Activated T-cell treated with anti-CD3 and anti-CD28 coated beads, Interleukin-2, amount 50 U/mL, for 1 hour (primary cell): ENCODE data around the gene NDUFA5.

Experiments used
- DNase-seq: peaks from one replicate; pipeline ENCODE4 v3.0.0-alpha.2; 2020

Gene NDUFA5

DNA sequence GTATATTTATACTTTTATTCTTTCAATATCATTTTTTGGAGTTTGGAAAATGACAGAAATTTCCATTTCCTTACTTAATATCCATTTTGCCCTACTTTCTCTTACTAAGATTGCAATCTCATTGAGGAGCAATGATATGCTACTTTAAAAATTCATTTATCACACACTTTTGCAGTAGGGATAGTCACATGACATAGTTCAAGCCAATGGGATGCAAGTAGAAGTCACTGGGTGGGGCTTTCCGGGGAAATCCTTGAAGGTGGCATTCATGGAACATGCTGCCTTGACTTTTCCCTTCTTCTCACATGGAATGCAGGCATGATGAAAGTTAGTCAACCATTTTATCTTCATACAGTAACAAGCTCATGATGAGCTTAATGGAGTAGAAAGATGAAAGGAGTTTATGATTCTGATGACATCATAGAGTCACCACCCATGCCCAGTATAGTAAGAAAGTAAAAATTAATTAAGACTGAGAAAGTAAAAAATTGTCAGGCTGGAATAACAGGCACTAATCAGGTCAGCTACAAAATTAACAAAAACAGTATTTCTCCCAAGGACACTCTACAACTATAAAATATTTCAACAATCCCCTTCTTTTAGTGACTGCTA is 56.6 kb downstream of the NDUFA5 start:
- DNase-seq = no peak

DNA sequence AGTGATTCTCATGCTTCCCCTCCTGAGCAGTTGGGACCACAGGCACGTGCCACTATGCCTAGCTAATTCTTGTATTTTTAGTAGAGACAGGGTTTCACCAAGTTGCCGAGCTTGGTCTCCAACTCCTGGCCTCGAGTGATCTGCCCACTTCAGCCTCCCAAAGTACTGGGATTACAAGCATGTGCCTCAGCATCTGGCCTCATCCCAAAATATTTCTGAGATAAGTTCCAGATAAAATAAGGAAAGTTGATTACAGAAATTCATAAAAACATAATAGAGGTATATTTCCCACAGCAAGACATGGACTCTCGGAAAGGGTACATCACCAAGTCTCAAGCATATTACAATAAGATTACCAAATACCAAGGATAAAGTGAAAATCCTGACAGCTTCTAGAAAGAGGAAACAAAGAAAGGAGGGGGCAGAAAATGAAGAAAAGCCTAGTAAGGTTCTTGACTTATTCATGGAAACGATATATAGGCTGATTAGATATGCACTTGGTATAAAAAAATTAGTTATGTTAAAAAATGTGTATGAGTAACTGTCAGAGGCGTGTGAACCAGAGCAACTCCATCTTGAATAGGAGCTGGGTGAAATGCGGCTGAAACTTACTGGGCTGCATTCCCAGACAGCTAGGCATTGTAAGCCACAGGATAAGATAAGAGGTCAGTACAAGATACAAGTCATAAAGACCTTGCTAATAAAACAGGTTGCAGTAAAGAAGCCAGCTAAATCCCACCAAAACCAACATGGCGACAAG is 58.2 kb downstream of the NDUFA5 start:
- DNase-seq = no peak

DNA sequence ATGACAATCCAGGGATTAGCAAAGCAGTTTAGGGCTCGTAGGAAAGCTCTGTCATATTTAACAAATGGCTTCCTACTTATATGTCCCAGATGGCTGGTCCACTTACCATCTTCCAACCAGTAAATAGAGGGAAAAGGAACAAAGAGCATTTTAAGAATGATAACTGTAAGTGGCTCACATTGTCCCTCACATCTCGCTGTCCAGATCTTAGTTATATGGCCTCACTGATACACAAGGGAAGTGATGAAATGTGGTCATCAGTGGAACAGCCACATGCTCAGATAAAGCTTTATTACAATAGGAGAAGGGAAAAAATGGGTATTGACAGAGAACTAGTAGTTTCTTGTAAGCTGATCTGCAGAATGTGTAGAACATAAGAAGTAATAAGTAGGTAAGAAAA is 59.0 kb downstream of the NDUFA5 start:
- DNase-seq = no peak

DNA sequence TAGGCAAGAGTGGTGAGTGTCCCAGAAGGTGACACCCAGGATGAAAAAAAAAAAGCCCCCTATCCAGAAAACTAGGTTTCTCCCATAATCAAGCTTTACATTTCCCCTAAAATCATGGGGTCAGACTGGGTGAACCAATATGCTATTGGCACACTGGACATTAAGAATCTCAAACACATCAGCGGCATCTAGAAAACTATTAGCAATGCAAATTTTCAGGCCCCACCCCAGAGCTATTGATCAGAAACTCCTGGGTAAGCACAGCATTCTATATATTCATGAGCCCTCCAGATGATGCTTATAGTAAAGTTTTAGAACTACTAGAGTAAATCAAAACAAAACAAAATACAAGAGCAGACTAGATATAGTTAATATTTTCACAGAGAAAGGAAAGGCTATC is 59.6 kb downstream of the NDUFA5 start:
- DNase-seq = no peak

DNA sequence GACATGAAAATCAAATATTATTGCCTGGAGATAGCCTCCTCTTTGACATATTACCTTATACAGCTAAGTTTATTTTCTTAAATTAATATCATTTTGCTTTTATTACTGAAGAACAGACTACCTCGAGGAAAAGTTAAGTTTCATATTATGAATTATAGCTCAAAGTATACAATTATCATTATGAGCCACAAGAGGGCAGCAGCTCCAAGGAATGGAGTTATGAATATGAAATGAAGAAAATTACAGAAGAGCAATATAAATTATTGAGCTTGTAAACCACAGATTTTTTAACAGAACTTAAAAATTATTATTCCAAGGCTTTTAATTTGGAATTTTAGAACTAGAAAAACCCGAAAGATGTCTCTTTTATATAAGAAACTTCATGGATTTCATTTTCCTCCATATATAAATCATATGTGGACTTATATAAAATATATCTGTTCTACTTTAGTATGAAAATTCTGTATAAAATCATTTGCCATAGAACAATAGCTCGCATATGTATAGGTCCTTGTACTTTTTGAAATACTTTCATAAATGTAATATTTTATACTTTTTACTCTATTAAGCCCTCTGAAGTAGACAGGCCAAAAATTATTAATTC is 63.3 kb downstream of the NDUFA5 start:
- DNase-seq = no peak

DNA sequence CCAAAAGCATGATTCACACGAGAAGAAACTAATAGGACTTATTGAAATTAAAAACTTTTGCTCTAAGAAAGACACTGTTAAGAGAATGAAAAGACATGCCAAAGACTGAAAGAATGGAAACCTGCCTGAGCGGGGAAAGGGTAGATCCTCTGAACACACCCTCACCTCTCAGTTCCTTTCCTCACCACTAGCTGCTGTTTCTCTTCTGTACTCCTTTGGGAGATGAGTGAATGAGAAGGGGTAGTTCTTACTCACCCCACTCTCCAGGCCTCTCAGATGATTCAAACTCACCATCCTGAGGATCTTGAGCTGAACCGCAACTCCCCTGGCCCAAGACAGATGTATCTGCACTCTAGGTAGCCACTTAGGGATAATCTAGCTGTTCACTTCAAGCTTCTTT is 65.1 kb downstream of the NDUFA5 start:
- no peak for DNase-seq
